Activated CD8-positive, alpha-beta memory T cell treated with anti-CD3 and anti-CD28 coated beads for 36 hours (primary cell): ENCODE results near the gene SORCS1. TPM values are rescaled to one million over a fixed set of nuclear protein-coding genes. Genes with fewer than 3 reads are reported as not detected.

Experiments used
- CTCF ChIA-PET: fragments of 350-600 bp; sonication (Branson Sonifier 250); formaldehyde crosslinking; loops from one replicate; lab custom pipeline; 2021; ENCODE audit warnings: antibody characterized with exemption; lab: Charles Lee
- POLR2A ChIA-PET: fragments of 350-600 bp; sonication (Branson Sonifier 250); formaldehyde crosslinking; loops from one replicate; lab custom pipeline; 2021; ENCODE audit warnings: antibody characterized with exemption; lab: Charles Lee
- total RNA-seq, 2 experiments: library from RNA; stranded (reverse); gene quantifications; one replicate each; pipeline ENCODE4 v1.2.3, GENCODE V29; 2021

SORCS1 gene
- total RNA-seq, 2 experiments from 2014 or later: not detected

DNA sequence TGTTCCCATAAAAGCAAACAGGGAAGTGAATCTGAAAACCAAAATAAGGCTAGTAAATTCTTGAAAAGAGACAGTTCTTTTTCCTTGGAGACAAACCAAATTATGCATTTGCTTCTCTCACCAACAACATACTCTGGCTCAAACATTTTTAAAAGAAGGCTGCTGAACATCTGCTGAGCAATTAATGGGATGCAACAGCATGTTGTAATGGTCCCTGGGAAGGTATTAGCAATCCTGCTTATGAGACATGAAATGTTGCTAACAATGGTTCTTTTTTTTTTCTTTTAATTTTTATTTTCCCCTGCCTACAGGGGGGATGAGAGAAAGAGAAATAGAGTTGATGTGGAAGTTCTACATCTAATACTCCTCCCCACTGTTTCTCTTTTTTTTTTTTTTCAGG lies 572.1 kb downstream of the SORCS1 start:
- CTCF ChIA-PET: no interaction called here
- POLR2A ChIA-PET: no interaction called here

DNA sequence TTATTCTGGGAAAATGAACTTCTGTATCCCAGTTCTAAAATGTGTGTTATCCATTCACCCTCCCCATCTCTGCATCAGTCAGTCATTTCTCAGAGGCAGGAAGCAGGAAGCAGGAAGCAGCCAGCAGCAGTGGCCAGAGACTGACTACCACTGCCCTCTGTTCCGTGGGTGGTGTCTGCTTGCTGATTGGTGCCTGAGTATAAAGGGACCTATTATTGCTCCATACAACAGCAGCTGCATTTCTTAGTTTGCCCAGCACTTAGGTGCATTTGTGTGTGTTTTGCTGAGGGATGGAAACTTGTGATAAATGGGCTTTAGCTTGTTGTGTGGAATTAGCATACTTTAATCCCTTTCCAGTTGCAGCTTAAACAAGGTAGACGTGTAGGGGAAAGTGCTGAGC lies 582.2 kb downstream of the SORCS1 start:
- POLR2A ChIA-PET: no interaction called here

DNA sequence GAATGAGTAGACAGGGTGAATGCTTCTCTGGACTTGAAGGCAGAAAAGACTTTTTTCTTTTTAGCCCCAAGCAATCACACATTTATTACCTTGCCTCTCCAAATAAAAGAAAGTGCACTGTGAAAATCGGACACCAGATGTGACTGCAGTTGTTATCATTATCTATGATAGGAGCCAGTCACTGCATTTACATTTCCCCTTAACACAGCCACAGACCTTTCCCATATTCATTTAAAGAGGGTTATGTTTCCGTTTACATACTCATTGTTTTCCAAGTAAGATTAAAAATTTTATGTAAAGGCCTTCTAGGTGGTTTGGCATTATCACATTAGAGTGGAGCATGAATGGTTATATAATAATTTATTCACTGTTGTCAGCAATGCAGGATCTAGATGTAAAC lies 586.8 kb downstream of the SORCS1 start:
- ChIA-PET CTCF (no interaction called here), POLR2A (no interaction called here)

More for the DNA sequence above, 582.2 kb downstream of the SORCS1 start:
- CTCF ChIA-PET: no interaction called here

DNA sequence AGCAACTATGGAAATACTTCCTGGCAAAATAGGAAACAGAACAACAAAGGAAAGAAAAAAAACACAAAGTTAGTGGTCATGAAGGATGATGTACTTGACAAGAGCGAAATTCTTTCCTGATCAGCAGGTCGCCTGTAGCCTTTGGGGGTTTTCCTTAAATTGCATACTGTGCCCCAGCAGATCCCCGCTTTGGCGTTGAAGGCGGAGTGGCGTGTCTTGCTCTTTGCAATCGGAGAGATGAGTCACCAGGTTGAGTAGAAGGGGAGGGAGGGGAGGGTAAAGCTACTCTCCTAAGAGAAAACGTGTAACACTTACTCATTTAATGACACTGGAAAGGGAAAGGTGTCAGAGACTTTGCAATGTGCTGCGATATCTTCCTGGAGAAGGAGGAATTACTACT lies 587.2 kb downstream of the SORCS1 start:
- CTCF ChIA-PET: no interaction called here
- POLR2A ChIA-PET: no interaction called here

DNA sequence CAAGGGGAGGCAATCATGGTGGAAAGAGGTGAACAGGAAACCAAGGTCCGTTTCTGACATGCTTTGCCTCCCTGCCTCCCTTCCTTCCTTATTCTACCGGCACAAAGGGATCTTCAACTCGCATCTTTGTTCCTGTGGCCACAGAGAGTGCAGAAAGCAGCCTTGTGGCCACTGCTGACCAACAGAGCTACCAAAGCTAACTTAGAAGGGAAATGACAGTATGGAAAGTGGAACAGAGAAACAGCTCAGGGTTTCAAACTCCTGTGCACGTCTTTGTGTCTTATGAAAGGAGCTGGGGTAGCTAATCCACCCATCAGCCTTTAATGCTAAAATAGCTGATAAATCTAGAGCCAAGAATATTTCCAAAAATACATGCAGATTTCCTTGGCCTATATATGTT lies 588.0 kb downstream of the SORCS1 start:
- ChIA-PET POLR2A (no interaction called here), CTCF (no interaction called here)

DNA sequence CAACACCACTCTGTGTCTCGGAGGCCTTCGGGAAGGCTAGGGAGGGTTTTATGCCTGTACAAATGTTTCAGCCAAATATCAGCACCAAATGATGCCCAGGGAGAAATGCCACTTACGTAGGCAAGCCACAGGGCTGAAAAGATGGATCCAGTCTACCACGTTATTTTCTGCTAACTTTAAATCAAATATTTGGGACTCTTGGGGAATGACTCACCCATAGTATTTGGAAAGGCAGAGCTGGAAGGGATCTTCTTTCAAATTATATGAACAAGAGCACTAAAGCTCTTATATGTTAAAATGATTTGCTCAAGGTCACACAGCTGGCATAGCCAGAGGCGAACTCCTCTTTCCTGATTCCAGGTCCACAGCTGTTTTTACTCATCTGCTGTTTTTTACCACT lies 591.4 kb downstream of the SORCS1 start:
- ChIA-PET POLR2A (no interaction called here), CTCF (no interaction called here)

DNA sequence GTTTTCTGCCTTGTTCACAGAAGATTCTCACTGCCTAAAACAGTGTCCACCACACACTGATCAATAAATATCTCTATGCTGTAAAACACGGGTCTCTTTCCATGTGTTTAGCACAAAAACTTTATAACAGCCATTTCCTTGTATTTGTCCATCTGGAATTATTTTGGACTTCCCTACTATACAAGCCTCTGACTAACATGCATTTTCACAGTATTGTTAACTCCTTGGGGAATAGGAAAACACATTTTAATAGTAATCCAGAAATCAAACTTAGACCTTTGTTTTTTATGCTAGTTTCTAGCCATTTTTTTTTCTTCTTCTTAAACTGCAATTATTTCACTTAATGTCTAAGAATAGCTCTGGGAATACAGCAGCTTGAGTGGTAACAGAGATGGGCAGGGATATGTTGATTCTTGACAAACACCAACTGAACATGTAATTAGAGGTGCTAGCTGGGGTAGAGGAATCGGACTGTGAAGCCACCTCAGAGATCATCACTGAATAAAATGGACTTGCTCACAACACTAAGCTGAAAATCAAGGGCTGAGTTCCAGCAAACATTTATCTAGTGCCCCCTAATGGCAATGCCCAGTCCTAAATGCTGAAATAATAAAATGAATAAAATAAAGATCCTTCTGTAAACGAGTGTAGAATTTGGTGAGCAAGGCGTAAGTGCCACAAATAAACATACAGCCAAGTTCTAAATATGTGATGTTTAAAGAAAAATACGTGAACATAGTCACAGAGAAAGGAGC lies 593.1 kb downstream of the SORCS1 start:
- CTCF ChIA-PET: interaction anchor here (0.6 kb wide), 1 partner anchor 20 kb away, joined by 3 read pairs; no protein-coding TSS in a partner anchor
- POLR2A ChIA-PET: no interaction called here

DNA sequence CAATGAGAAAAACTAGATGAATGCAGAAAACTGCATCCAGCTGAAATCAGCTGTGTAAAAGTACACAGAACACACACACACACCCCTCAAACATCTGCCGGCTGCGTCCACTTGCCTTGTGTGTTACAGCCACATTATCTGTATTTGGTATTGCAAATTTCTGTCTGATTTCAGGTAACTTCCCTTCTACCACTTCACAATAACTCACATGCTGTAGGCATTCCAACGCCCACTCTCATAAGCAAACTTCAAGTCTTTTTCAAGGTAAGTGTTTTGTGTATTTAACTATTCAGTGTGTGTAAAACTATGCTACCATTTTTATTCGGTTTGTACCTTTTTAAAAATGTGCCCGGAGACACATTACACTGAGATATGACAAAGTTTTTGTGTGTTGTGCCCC lies 594.2 kb downstream of the SORCS1 start:
- ChIA-PET CTCF (no interaction called here), POLR2A (no interaction called here)

DNA sequence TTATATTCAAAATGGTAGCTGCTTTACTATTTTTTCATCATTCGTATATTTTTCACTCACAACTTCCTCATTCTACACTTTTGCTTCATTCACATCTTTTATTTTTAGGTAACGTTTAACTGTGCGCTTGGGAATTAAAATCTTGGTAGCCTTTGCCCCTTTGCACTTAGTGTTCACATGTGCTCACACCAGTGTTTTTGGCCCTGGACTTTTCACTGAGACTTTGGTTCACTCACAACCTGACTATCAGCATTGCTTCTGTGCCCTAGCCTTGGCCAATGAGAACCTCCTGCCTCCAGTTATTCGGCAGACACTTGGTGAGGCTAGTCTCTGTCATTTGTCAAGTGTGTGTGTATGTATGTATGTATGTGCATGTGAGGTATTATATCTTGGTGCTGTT lies 596.9 kb downstream of the SORCS1 start:
- CTCF ChIA-PET: no interaction called here
- POLR2A ChIA-PET: no interaction called here

DNA sequence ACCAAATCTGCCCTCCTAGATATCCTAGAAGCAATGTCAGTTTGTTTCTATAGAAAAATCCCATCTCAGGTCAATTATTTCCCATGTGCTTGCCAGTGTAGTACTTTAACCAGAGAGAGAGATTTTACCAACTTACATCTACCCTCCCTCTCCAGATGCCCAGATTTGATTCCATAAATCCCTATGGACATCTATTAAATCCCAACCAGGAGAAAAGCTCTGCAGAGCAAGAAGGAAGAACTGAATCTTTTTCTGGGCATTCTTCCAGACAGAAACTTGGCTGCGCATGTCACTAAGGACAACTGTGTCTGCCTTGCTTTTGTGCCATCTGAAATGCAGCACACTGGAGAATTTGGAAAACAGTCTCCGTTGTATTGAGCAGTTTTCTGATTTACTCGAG lies 597.6 kb downstream of the SORCS1 start:
- POLR2A ChIA-PET: no interaction called here
- CTCF ChIA-PET: no interaction called here

DNA sequence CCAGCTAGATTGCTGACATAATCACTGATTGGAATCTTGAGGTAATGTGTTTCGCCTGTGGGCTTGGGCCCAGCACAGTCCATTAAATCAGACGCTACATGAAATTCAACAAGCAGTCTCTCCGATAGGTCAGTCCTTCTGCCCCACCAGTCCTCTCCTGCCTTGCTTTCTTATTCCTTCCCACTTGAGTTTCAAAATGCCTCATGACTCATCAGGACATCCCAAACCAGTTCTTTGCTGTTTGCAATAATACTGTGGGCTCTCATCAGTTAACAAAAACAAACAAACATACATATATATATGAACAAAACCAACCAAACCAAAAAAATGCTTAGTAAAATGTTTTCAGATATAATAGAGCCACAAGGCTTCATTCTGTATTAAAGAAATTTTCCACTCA lies 599.0 kb downstream of the SORCS1 start:
- ChIA-PET CTCF (no interaction called here), POLR2A (no interaction called here)

DNA sequence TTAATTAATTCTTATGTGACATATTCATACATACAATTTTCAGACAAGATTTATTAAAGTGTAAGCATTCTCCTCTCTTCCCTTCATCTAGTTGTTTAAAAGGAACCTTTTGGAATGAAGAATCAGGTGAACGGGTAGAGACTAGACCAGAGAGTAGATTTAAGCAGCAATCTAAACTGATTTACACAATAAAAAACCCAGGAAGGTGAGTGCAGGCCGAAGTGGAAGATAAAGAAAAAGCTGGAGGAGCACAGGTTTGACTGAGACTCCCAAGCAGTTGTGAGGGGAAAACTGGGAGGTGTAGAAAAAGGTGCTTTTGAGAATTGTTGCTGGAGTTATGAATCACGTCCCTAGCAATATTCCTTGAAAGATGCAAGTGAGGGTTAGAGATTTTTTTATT lies 601.1 kb downstream of the SORCS1 start:
- ChIA-PET POLR2A (no interaction called here), CTCF (no interaction called here)

DNA sequence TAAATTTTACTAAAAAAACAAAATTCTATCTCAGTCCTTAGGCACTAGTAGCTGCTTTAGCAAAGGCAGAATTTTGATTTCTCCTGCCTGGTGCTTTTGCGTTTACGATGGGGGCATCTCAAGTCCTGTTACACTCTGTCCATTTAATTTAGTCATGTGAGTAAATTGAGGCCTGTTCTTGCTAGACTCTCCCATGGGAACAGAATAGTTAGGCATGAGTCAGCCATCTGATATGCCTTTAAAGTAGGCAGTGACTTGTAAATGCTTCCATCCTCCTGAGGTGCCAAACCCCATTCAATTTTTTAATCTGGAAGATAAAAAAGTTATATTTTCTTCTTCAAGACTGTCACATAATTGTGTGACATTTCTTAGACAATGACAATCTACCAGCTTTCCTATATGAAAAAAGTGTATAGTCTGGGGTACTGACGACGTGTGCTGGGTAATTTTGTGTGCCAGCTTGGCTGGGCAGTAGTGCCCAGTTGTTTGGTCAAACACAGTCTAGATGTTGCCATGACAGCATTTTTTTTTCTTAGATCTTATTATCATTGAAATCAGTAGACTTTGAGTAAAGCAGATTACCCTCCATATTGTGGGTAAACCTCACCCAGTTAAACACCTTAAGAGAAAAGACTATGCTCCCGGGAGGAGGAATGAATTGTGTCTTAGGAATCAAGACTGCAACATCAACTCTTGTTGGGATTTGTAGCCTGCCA lies 603.4 kb downstream of the SORCS1 start:
- ChIA-PET POLR2A (no interaction called here), CTCF (no interaction called here)

DNA sequence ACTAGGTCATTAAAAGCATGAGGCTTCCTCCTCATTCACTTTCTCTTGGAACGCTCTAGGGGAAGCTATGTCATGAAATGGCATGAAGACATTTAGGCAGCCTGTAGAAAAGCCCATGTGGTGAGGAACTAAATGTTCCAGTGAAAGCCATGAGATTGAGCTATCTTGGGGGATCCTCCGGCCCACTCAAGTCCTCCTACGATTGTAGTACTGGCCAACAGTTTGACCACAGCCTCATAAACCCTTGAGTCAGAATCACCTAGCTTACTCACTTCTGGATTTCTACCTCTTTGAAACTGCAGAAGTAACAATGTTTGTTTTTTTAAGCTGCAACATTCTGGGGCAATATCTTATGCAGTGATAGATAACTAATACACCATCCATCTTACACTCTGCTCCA lies 605.1 kb downstream of the SORCS1 start:
- POLR2A ChIA-PET: no interaction called here
- CTCF ChIA-PET: no interaction called here

DNA sequence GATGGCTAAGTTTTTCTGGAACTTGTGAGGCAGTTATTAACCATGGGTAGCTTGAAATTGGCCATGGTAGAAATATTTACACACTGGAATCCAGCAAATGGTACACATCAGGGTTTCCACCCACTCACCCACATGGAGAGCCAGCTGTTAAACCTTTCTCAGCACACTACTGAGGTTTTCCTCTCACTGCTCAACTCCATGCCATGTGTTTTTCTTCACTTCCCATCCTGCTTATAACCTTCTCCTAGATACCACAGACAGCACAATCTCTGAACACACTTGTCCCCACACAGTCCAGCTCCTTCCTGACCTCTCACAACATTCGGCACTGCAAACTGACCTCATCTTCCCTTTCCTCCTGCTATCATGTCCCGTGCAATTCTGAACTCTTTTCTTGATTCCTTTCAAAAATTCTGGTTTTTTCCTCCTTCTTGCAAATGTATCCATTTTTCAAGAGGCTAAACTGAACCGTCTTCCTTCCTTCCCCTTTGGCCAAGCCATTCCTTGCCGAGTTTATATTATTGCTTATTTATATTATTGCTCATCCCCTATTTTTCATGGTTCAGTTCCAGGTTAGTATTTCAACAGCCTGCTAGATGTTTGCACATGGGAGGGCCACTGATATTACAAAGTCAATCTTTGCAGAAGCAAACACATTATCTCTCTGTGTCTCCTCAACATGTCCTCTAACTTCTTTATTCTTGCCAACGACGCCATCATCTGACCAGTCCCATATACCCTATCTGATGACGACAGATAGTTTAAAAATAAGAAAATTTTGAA lies 606.4 kb downstream of the SORCS1 start:
- POLR2A ChIA-PET: no interaction called here
- CTCF ChIA-PET: no interaction called here

DNA sequence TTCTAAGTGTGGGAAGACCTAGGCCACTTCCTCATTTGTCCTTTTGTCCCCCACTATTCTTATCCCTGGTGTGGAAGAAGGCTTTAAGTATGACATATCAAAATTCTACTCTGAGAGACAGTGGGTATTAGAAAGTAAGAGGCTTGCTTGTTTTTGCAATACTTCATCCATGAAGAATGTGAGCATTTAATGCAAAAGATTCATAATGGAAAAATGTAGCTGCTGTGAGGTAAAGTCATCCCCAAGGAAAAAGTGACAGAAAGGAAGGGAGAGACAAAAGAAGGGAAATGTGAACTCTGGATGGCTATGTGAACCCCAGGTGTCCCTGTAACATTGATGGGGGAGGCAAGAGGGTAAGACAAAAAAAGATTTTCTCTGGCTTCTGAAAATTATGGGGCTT lies 607.5 kb downstream of the SORCS1 start:
- CTCF ChIA-PET: no interaction called here
- POLR2A ChIA-PET: no interaction called here

DNA sequence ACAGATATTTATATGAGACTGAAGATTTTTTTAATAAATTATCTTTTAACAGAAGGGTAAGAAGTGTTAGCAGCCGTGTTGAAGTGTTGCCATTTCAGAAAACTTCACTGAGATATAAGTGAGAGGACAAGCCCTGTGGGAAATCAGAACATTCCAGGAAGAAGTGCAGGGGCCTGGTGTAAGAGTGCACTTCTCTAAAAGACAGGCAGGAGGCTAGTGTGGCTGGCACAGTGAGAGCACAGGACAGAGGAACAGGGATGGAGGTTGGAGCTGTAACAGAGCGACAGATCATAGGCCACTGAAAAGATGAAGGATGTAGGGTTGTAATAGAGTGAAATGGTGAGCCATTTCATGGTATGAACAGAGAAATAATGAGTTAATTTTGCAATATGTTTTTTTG lies 608.9 kb downstream of the SORCS1 start:
- POLR2A ChIA-PET: no interaction called here
- CTCF ChIA-PET: no interaction called here

DNA sequence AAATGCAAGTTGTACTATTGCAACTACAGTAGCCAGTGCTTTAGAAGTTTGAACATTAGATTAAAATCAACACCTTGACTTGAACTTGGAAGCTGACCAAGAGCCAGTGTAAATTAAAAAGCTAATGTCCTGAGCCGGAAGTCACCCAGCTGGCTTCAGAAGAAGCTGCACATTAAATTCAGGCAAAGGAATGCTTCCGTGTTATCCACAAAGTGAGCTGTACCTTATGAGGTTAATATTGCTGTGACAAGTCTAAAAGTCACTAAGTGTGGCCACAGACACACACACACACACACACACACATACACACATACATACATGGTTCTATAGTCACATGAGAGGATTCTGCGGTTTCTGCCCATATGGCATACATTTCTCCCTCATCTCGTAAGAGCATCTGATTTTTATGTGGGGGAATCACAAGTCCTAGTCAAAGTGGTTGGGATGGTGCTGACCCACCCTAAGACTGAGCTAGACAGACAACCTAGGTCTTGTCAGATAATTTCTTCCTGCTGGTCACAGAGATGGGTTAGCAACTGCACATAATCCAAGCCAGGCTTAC lies 612.9 kb downstream of the SORCS1 start:
- CTCF ChIA-PET: interaction anchor here (0.8 kb wide), 1 partner anchor 20 kb away, joined by 3 read pairs; no protein-coding TSS in a partner anchor
- POLR2A ChIA-PET: no interaction called here

DNA sequence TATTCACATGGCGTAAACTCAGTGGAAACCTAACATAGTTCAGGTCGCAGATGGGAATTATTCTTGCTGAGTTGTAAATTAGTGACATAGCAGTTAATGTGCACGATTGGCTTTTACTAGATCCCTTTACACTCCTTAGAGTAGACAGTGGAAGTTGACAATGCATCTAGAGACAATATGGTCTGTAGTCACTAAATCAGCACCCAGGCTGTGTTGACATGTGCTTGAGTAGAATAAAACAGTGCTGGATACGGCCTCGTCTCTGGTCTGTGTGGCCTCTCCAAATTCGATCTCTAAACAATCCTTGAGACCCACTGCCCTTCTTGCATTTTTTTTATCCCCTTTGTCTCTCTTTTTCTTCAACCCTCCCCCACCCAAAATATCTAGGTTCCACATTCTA lies 615.7 kb downstream of the SORCS1 start:
- CTCF ChIA-PET: no interaction called here
- POLR2A ChIA-PET: no interaction called here

DNA sequence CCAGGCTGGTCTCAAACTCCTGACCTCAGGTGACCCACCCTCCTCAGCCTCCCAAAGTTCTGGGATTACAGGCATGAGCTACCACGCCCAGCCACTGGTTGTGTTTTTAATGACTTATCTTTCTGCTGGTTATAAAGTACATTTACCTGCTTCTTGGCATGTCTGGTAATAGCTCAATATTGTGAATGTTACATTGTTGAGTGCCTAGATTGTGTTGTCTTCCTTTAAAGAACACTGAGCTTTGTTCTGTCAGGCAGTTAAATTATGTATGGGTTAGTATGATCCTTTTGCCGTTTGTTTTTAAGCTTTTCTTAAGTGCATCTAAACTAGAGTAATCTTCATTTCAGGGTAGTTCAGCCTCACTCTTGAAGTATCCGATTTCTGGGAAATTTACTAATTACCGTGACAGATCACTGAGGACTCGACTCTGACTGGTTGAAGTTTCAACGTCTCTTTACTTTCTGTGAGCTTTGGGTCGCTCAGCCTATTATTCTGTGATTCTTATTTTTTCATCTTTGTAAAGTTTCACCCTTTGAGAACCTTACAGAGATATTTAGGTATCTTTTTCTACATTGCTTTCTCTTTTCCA lies 617.4 kb downstream of the SORCS1 start:
- POLR2A ChIA-PET: no interaction called here
- CTCF ChIA-PET: no interaction called here
